Rectal smooth muscle tissue (tissue), 1 donor: ENCODE measurements around the gene LYPD4.

Source experiments
- H3K27ac ChIP-seq: one replicate; pipeline ENCODE4 v1.7.0; 2013; ENCODE audit warnings: low read depth, low read length, inconsistent platforms
- H3K27me3 ChIP-seq: one replicate; pipeline ENCODE4 v1.7.0; 2013; ENCODE audit warnings: low read length; ENCODE audit not compliant: control insufficient read depth, insufficient read depth
- H3K36me3 ChIP-seq: one replicate; pipeline ENCODE4 v1.7.0; 2013; ENCODE audit warnings: low read length; ENCODE audit not compliant: control insufficient read depth, insufficient read depth
- H3K4me1 ChIP-seq: one replicate; pipeline ENCODE4 v1.7.0; 2013; ENCODE audit warnings: low read length; ENCODE audit not compliant: control insufficient read depth, insufficient read depth
- H3K4me3 ChIP-seq: one replicate; pipeline ENCODE4 v1.7.0; 2013; ENCODE audit warnings: low read length
- H3K9ac ChIP-seq: one replicate; pipeline ENCODE4 v1.7.0; 2013; ENCODE audit warnings: low read length

LYPD4 gene

DNA sequence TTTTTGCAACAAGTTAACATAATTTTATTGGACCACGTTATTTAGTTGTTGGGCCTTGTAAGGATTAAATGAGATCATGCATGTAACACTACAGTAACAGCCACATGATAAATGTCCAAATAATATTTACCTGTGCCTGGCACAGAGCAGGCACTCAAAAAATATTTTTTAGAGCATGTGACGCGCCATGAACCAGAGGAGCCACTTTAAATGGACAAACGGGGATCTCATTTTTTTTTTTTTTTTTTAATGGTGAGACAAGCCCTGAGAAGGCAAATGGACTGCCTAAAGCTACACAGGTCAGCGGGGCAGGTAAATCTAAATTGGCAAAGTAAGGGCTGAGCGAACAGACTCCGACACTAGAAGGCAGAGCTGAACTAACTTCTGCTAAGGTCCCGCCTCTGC lies 14.7 kb upstream of the LYPD4 start:
- Histone ChIP-seq H3K4me1 (peaks cover 10% of the 10 kb centered on the region), H3K27me3 (no peaks in the 10 kb centered on the region), H3K36me3 (peaks cover 23% of the 10 kb centered on the region), H3K27ac (peak overlapping the region; percentile 33), H3K9ac (no peak overlapping the region), H3K4me3 (peak overlapping the region; percentile 94)

DNA sequence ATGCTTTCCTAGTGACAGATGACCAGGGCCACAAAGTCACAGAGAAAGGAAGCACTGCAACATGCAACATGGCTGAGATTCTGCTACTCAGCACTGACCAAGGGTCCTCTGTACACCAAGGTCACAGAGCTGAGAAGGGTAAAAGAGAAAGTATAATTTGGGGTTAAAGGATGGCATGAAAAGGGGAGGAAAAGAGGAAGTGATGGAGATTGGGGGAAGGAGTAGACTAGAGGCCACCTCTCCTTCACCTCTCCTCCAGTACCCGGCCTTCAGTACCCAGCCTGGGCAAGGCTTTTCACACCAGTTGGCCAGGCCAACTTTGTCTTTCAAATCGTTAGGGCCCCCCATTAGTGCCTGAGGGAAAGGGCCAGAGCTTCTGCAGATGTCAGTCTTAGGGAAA lies 9.3 kb upstream of the LYPD4 start:
- Histone ChIP-seq H3K9ac (no peak overlapping the region), H3K4me3 (no peak overlapping the region), H3K27me3 (peaks cover 3% of the 10 kb centered on the region), H3K27ac (no peak overlapping the region), H3K4me1 (no peaks in the 10 kb centered on the region), H3K36me3 (no peaks in the 10 kb centered on the region)

DNA sequence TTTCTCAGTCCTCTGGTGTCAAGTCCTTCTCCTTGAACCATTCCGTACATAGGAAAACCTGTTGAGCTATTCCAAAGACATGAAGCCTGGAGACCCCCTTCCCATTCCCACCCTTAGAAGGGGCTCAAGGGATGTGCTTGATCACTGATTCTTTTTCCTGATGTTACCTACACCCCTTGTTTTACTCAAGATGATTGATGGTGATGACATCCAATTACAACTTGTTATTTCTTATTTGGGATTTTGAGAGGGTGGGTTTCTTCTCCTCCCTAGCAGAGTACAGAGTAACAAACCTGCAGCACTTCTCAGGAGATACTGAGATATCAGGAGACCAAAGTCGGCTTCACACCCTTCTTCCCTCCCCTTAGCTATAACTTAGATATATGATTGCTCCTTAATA lies 8.9 kb upstream of the LYPD4 start:
- H3K27ac ChIP-seq, result no peak overlapping the region
- H3K9ac ChIP-seq, result no peak overlapping the region
- H3K4me3 ChIP-seq, result no peak overlapping the region
- no peaks in the 10 kb centered on the region for H3K36me3 ChIP-seq
- no peaks in the 10 kb centered on the region for H3K4me1 ChIP-seq
- H3K27me3 ChIP-seq, result peaks cover 3% of the 10 kb centered on the region

DNA sequence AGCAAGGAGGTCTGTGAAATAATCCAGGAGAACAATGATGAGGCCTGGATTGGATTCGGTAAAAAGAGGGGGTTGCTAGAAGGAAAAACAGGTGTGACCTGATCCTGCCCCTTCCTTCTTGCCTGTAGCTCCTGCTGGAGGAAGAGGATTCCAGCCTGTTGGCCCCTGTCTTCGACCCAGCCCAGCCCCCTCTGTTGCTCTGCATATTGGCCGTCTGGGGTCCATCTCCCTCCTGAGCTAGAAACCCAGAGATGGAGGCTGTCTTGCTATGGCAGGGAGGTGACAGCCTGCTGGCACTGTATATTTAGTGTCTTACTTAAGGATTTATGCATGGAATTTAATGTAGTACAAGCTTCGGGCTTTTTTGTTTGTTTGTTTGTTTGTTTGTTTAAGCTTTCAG lies 7.0 kb upstream of the LYPD4 start:
- H3K4me3 ChIP-seq, result no peak overlapping the region
- H3K36me3 ChIP-seq, result no peaks in the 10 kb centered on the region
- no peaks in the 10 kb centered on the region for H3K4me1 ChIP-seq
- no peak overlapping the region for H3K27ac ChIP-seq
- no peak overlapping the region for H3K9ac ChIP-seq
- peaks cover 3% of the 10 kb centered on the region for H3K27me3 ChIP-seq

DNA sequence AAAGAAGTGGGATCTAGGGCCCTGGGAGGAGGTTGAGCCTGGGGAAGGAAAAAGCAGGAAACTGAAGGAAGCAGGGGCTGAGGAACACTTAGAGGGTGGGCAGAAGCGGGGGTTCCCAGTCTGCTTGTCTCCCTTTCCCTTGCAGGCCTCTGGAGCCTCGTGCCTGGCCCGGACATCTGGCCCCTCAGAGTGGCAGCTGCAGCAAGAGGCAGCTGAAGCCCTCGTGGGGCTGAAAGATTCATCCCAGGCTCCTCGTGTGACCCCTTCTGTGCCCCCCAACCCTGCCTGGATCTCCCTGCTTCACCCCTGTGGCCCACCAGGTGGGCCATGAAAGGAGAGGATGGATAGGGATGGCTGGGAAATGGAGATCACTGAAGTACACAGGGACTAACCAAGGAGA lies 5.9 kb upstream of the LYPD4 start:
- Histone ChIP-seq H3K36me3 (no peaks in the 10 kb centered on the region), H3K27me3 (peaks cover 3% of the 10 kb centered on the region), H3K4me3 (no peak overlapping the region), H3K9ac (no peak overlapping the region), H3K27ac (no peak overlapping the region), H3K4me1 (no peaks in the 10 kb centered on the region)

DNA sequence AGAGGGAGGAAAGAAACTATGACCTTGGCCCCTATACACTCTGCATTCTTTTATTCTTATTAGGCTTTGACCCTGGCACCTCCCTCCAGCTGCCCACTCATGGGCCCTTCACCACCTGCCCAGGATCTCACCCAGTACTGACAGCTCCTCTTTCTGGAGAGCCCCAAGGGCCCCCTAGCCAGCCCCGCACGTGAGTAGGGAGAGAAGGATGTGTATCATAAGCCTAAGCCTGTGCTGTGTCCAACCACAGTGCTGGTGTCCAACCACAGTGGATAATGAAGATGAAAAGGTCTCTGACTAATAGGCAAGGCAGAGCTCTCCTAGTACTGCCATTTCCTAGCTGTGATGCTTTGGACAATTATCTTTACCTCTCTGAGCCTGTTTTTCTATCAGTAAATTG lies 4.6 kb upstream of the LYPD4 start:
- Histone ChIP-seq H3K9ac (no peak overlapping the region), H3K4me3 (no peak overlapping the region), H3K27me3 (peaks cover 3% of the 10 kb centered on the region), H3K4me1 (no peaks in the 10 kb centered on the region), H3K36me3 (no peaks in the 10 kb centered on the region), H3K27ac (no peak overlapping the region)

DNA sequence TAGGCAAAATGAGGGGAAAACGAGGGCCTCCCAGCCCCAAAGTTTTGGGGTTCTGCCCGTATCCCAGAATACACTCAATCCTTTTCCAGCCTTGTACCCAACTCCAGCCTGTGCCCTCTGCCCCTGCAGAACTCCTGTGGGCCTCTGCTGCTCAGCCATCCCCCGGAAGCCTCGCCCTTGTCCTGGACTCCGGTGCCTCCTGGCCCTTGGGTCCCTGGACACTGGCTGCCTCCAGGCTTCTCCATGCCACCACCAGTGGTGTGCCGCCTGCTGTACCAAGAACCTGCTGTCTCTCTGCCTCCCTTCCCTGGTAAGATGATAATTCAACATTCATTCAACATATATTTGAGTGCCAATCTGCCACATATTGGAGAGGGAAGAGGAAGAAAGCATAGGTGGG lies 4.2 kb upstream of the LYPD4 start:
- peaks cover 3% of the 10 kb centered on the region for H3K27me3 ChIP-seq

DNA sequence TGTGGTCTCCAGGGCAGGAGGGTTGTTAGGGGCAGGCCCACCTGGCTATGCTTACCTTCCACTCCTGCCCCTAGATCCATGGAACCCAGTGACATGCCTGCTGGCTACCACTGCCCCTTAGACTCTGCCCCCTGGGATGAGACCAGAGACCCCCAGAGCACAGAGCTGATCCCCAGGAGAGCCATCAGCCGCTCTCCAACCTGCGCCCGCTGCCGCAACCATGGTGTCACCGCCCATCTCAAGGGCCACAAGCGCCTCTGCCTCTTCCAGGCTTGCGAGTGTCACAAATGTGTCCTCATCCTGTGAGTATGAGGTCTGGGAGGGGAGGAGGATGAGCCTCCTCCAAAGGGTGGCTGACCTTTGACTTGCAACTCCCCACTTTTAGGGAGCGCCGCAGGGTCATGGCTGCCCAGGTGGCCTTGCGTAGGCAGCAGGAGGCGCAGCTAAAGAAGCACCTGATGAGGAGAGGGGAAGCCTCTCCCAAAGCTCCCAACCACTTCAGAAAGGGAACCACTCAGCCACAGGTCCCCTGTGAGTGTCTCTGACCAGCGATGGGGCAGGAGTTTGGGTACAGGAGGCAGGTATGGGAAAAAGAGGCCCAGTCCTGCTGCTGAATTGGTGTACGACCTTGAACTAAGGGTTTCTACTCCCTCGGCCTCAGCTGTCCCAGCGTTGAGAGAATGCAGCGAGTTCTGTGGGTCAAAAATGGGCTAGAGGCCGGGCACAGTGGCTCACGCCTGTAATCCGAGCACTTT lies 3.0 kb upstream of the LYPD4 start:
- no peak overlapping the region for H3K9ac ChIP-seq
- no peak overlapping the region for H3K4me3 ChIP-seq
- H3K4me1 ChIP-seq, result no peaks in the 10 kb centered on the region
- H3K27me3 ChIP-seq, result peaks cover 3% of the 10 kb centered on the region
- no peaks in the 10 kb centered on the region for H3K36me3 ChIP-seq
- H3K27ac ChIP-seq, result no peak overlapping the region

More for the DNA sequence above, 4.2 kb upstream of the LYPD4 start:
- H3K4me1 ChIP-seq, result no peaks in the 10 kb centered on the region
- no peak overlapping the region for H3K27ac ChIP-seq
- H3K4me3 ChIP-seq, result no peak overlapping the region
- no peaks in the 10 kb centered on the region for H3K36me3 ChIP-seq
- H3K9ac ChIP-seq, result no peak overlapping the region

DNA sequence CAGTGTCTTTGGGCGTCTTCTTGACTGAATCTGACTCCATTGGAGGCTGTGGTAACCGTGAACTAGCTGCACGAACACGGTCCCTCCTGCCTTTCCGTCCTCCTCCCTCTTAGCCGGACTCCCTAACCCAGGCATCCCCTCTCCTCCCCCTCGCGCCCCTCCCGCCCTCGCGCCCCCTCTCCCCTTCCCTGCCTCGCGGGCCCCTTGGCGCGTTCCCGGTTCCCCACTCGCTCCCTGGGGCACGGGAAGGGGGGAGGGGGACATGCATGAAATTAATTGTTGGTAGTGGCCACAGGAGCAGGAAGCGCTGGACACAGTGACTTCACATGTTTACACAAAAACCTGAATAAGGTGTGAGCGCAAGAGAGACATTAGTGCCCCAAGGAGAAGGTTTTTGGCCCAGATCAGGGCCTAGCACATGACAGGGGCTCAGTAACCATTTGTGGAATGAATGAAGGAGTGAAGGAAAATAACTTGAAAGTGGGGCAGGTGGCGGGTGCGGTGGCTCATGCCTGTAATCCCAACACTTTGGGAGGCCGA lies 638 bp upstream of the LYPD4 start:
- Histone ChIP-seq H3K4me1 (no peaks in the 10 kb centered on the region), H3K27me3 (no peaks in the 10 kb centered on the region), H3K9ac (no peak overlapping the region), H3K27ac (no peak overlapping the region), H3K36me3 (no peaks in the 10 kb centered on the region), H3K4me3 (no peak overlapping the region)

DNA sequence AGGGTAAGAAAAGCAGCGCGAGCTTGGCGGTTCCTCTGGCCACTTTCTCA lies 343 bp upstream of the LYPD4 start, which contains the start of gene DMRTC2:
Gene DMRTC2, plus strand, starts transcription at position 42 of the 50 bp plus-strand sequence. CDS start 2,387 bp downstream, outside the sequence.
- H3K4me1 ChIP-seq, result no peaks in the 10 kb centered on the region
- no peaks in the 10 kb centered on the region for H3K36me3 ChIP-seq
- no peak within 1 kb of the TSS for H3K27ac ChIP-seq
- H3K9ac ChIP-seq, result no peak within 1 kb of the TSS
- no peak within 1 kb of the TSS for H3K4me3 ChIP-seq
- no peaks in the 10 kb centered on the region for H3K27me3 ChIP-seq

DNA sequence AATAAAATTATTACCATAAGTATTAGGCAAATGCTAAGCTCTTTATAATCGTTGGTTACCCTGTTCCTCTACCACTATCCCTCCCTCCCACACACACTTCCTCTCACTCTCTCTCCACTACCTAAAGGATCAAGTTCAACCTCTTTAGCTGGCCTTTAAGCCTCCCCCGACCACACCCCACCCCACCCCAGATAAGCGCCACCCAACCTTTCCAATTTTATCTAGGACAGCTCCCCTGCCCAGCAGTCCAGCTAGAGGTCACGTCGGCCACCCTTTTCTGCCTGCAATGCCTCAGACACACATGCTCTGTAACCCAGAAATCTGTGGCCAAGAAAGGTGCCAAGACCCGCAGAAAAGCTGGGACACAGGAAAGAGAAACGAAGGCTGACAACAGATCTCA lies 1.1 kb downstream of the LYPD4 start:
- no peak overlapping the region for H3K4me3 ChIP-seq
- H3K27me3 ChIP-seq, result peaks cover 9% of the 10 kb centered on the region
- H3K9ac ChIP-seq, result no peak overlapping the region
- no peaks in the 10 kb centered on the region for H3K36me3 ChIP-seq
- H3K4me1 ChIP-seq, result no peaks in the 10 kb centered on the region
- no peak overlapping the region for H3K27ac ChIP-seq

DNA sequence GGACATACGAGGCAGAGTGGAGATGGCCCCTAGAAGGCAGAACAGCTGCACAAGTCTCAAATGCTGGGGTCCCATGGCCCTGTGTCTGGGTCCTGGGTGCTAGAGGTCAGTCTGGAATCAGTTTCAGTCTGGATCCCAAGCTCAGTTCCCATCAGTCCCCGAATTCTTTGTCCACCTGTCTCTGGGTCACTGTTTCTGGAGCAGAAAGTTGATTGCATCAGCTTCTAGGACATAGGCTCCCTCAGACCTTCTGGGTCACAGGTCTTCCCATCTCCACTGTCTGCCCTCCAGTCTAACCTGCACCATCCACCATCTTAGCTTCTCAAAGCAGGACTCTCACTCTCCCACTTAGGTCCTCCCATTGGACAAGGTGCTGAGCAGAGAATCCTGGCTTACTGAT lies 5.3 kb downstream of the LYPD4 start:
- Histone ChIP-seq H3K4me3 (no peak overlapping the region), H3K27me3 (peaks cover 12% of the 10 kb centered on the region), H3K9ac (no peak overlapping the region), H3K27ac (no peak overlapping the region), H3K4me1 (no peaks in the 10 kb centered on the region), H3K36me3 (no peaks in the 10 kb centered on the region)

DNA sequence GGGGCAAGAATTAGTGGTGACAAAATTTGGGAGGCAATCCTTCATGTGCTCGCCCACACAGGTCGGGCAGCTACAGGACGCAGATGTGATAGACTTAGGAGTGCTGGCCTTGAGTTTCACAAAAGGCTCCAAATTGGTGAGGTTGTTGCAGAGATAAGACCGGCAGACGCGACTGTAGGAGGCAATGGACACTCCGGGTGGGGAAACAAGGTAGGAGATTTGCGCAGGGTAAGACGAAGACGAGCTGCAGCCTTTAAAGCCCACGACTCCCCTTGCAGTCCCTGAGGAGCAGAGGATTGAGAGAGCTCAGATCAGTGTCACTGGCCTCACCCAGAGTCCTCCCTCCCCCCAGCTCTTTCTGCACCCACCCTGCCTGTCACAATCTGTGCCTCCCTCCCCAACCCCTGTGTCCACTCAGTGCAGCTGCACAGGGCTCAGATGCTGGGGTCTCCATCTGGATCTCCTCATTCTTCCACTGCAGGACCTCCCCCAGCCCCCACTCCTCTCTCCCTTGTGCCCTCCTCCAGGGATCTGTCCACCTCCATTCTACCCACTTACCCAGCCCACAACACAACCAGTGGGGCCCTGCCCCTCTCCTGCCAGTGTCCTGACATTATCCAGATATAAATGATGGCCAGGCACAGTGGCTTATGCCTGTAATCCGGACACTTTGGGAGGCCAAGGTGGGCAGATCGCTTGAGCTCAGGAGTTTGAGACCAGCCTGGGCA lies 6.3 kb downstream of the LYPD4 start:
- H3K4me1 ChIP-seq, result no peaks in the 10 kb centered on the region
- H3K9ac ChIP-seq, result no peak overlapping the region
- no peak overlapping the region for H3K4me3 ChIP-seq
- no peaks in the 10 kb centered on the region for H3K36me3 ChIP-seq
- H3K27me3 ChIP-seq, result peaks cover 12% of the 10 kb centered on the region
- no peak overlapping the region for H3K27ac ChIP-seq
